ENCODE measurements around the gene RPRD1A.

DNA sequence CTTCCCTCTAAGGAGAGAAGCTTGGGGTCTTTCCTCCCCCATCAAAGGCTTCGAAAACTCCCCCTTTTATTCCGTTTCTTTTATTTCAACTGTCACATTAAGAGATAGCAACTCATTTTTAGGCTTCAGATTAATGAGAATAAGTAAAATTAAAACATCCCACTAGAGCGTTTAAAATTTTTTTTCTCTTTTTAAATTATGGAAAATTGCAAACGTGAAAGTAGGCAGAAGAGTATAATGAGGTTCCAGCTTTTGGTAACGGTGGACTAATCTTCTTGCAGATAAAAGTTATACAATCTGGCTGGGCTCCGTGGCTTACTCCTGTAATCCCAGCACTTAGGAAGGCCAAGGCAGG lies 116.8 kb downstream of the RPRD1A start:
- TF ChIP-seq TAF1 (IDR thresholded peaks at IDR 0.05; ENCODE audit: low read depth, low read length), result no peak
- TF ChIP-seq PAX5 (IDR thresholded peaks at IDR 0.05; ENCODE audit: insufficient read depth, low read length, severe bottlenecking), result no peak
- no peak for TF ChIP-seq POLR2A (IDR thresholded peaks at IDR 0.05; ENCODE audit: low read depth, low read length)
